ENCODE results near the gene EFNA1. TPM values are rescaled to one million over a fixed set of nuclear protein-coding genes. Genes with fewer than 3 reads are reported as not detected.
"Not testable (repeated sequence)": the region's sequence is repeated elsewhere in the genome, so short reads cannot be mapped to it uniquely, and the experiment has no call there.

EFNA1 gene
- total RNA-seq, 1 donor from 2014 or later: not detected

DNA sequence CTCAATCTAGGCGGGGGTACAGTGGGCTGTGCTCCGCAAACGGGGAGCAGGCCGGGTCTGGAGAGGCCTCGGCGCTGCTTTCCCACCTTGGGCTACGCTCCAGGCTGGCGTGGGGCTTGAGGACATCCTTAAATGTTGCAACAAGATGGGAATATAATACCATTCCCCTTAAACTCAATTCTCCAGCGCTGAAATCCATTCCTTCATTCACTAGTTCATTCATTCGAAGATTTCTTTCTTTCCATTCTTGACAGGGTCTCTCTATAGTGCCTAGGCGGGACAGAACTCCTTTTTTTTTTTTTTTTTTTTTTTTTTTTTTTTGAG, 12.9 kb downstream of the EFNA1 start:
- H3K27ac Mint-ChIP-seq: peak overlapping the region; percentile 97
- intact Hi-C loops (cut with micrococcal nuclease): loop anchor here (1.0 kb wide), 3 partner anchors 27 to 55 kb away; partner anchors contain the start of genes KRTCAP2 and TRIM46
- no peak for DNase-seq
- no peaks in the 10 kb centered on the region for H3K9me3 Mint-ChIP-seq
- CTCF ChIA-PET: interaction anchor here (0.7 to 1.5 kb wide), 2 partner anchors 27 to 49 kb away, joined by 4 read pairs; no protein-coding TSS in a partner anchor
- H3K36me3 Mint-ChIP-seq (ENCODE audit: low read depth): peaks cover 33% of the 10 kb centered on the region
- H3K27me3 Mint-ChIP-seq: no peaks in the 10 kb centered on the region
- ATAC-seq (ENCODE audit: low read depth): no peak
- TF ChIP-seq, protein P1, sequence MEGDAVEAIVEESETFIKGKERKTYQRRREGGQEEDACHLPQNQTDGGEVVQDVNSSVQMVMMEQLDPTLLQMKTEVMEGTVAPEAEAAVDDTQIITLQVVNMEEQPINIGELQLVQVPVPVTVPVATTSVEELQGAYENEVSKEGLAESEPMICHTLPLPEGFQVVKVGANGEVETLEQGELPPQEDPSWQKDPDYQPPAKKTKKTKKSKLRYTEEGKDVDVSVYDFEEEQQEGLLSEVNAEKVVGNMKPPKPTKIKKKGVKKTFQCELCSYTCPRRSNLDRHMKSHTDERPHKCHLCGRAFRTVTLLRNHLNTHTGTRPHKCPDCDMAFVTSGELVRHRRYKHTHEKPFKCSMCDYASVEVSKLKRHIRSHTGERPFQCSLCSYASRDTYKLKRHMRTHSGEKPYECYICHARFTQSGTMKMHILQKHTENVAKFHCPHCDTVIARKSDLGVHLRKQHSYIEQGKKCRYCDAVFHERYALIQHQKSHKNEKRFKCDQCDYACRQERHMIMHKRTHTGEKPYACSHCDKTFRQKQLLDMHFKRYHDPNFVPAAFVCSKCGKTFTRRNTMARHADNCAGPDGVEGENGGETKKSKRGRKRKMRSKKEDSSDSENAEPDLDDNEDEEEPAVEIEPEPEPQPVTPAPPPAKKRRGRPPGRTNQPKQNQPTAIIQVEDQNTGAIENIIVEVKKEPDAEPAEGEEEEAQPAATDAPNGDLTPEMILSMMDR (IDR thresholded peaks at IDR 0.05): no peak
- H3K4me3 Mint-ChIP-seq: peak overlapping the region; percentile 96
- POLR2A ChIA-PET: interaction anchor here (0.6 to 1.6 kb wide), 5 partner anchors 9 to 106 kb away, joined by 3 to 8 read pairs (median 5); partner anchors contain the start of gene KRTCAP2
- H3K4me1 Mint-ChIP-seq: peaks cover 37% of the 10 kb centered on the region

DNA sequence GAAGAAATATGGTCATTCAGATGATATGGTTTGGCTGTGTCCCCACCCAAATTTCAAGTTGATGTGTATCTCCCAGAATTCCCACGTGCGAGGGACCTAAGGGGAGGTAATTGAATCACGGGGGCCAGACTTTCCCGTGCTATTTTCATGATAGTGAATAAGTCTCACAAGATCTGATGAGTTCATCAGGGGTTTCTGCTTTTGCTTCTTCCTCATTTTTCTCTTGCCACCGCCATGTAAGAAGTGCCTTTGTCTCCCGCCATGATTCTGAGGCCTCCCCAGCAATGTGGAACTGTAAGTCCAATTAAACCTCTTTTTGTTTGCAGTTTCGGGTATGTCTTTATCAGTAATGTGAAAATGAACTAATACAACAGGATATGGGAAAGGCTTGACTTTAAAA, 14.1 kb downstream of the EFNA1 start:
- no peak overlapping the region for H3K4me3 Mint-ChIP-seq
- DNase-seq (no peak), ATAC-seq (ENCODE audit: low read depth) (no peak)
- ChIA-PET CTCF (no interaction called here), POLR2A (no interaction called here)
- H3K9me3 Mint-ChIP-seq: no peaks in the 10 kb centered on the region
- TF ChIP-seq, protein P1 (IDR thresholded peaks at IDR 0.05): no peak
- peaks cover 25% of the 10 kb centered on the region for H3K36me3 Mint-ChIP-seq (ENCODE audit: low read depth)
- no peaks in the 10 kb centered on the region for H3K27me3 Mint-ChIP-seq
- no peak overlapping the region for H3K27ac Mint-ChIP-seq
- intact Hi-C loops (cut with micrococcal nuclease): no loop called here
- peaks cover 35% of the 10 kb centered on the region for H3K4me1 Mint-ChIP-seq

DNA sequence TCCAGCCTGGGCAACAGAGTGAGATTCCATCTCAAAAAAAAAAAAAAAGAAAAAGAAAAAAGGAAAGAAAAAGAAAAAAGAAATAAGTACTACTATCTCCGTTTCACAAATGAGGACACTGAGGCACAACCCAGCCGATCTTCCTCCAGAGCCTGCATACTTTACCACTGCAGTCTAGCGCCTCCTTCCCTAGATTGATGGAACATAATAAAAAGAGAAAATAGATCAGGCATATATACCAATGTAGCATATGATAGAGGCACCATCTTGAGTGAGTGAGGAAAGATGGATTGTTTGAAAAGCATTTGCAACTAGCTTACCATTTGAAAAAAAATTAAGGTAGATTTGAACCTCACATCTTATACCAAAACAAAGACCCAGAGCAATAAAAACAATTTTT, 17.8 kb downstream of the EFNA1 start:
- no peak for DNase-seq
- Mint-ChIP-seq H3K27me3 (no peaks in the 10 kb centered on the region), H3K27ac (no peak overlapping the region), H3K4me1 (peaks cover 25% of the 10 kb centered on the region), H3K9me3 (no peaks in the 10 kb centered on the region), H3K4me3 (no peak overlapping the region), H3K36me3 (ENCODE audit: low read depth) (no peaks in the 10 kb centered on the region)
- TF ChIP-seq, protein P1 (IDR thresholded peaks at IDR 0.05): no peak
- CTCF ChIA-PET: no interaction called here
- no peak for ATAC-seq (ENCODE audit: low read depth)
- intact Hi-C loops (cut with micrococcal nuclease): no loop called here
- POLR2A ChIA-PET: interaction anchor here (7.8 kb wide), 1 partner anchor 10 kb away, joined by 86 read pairs; the partner anchor contains the start of gene SLC50A1

DNA sequence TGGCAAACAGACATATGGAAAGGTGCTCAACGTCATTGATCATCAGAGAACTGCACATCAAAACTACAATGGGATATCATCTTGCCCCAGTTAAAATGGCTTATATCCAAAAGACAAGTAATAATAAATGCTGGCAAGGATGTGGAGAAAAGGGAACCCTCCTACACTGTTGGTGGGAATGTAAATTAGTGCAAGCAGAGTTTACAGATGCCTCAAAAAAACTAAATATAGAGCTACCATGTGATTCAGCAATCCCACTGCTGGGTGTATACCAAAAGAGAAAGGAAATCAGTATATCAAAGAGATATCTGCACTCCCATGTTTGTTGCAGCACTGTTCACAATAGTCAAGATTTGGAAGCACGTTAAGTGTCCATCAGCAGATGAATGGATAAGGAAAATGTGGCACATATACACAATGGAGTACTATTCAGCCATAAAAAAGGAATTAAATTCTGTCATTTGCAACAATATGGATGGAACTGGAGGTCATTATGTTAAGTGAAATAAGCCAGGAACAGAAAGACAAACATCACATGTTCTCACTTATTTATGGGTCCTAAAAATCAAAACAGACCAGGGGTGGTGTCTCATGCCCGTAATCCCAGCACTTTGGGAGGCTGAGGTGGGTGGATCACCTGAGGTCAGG, 28.4 kb downstream of the EFNA1 start:
- intact Hi-C loops (cut with micrococcal nuclease): not testable (repeated sequence)

DNA sequence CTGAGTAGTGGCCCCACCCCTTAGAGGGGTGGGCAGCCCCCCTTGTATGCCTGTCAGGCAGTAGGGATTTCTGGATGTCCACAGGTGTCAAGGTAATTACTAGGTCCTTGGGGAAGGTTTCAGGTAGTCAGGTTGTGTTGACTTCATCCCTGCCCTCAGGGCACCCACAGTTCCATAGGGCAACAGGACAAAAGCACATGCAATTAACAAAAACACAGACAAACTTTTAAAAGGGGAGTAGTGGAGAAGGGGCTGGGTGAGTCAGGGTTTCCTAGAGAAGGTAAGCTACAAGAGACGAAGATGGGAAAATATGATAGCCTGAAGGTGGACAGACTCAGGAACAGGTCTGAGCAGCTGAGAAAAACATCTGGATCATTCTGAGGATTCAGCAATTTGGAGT, 31.3 kb downstream of the EFNA1 start:
- no peak overlapping the region for H3K27ac Mint-ChIP-seq
- TF ChIP-seq, protein P1 (IDR thresholded peaks at IDR 0.05): no peak
- H3K27me3 Mint-ChIP-seq: no peaks in the 10 kb centered on the region
- ChIA-PET POLR2A (no interaction called here), CTCF (no interaction called here)
- no peak for ATAC-seq (ENCODE audit: low read depth)
- H3K9me3 Mint-ChIP-seq: no peaks in the 10 kb centered on the region
- no peak for DNase-seq
- H3K4me3 Mint-ChIP-seq: no peak overlapping the region
- H3K36me3 Mint-ChIP-seq (ENCODE audit: low read depth): no peaks in the 10 kb centered on the region
- intact Hi-C loops (cut with micrococcal nuclease): no loop called here
- H3K4me1 Mint-ChIP-seq: no peaks in the 10 kb centered on the region

More for the DNA sequence above, 28.4 kb downstream of the EFNA1 start:
- DNase-seq; POLR2A ChIA-PET; H3K4me3 Mint-ChIP-seq; H3K9me3 Mint-ChIP-seq; H3K27me3 Mint-ChIP-seq; H3K36me3 Mint-ChIP-seq (ENCODE audit: low read depth); H3K27ac Mint-ChIP-seq; H3K4me1 Mint-ChIP-seq; ATAC-seq (ENCODE audit: low read depth): not testable (repeated sequence)
- CTCF ChIA-PET: interaction anchor here (1.0 kb wide), 1 partner anchor 64 kb away, joined by 3 read pairs; no protein-coding TSS in a partner anchor
